Cardiac fibroblast (primary cell): ENCODE data around the gene EPHA6.

ENCODE experiments used
- DNase-seq, 2 donors: peaks; one replicate each; pipeline versions ENCODE4 v3.0.0 to v3.0.0-alpha.2; 2010; ENCODE audit warnings: low read depth in 2 of 2
- H3K4me3 ChIP-seq, 2 donors: replicated peaks in 1 of 2; 1 replicate in 1 of 2; 2 replicates in 1 of 2; pipeline ENCODE4 v1.5.1; 2011; ENCODE audit warnings: low read depth in 2 of 2, low read length in 2 of 2, mild to moderate bottlenecking in 2 of 2, moderate library complexity in 1 of 2
- CTCF ChIP-seq: IDR thresholded peaks from one replicate; pipeline ENCODE4 v1.5.1; 2011; ENCODE audit warnings: low read depth, mild to moderate bottlenecking, low read length, inconsistent platforms

EPHA6 gene

GRCh38 chr3:97105989-97106651 lies 291.7 kb downstream of the EPHA6 start:
- TF ChIP-seq CTCF = no peak
- DNase-seq = no peak
- no peak overlapping the region for H3K4me3 ChIP-seq

GRCh38 chr3:97106652-97106989 lies 292.2 kb downstream of the EPHA6 start:
- no peak overlapping the region for H3K4me3 ChIP-seq
- no peak for DNase-seq
- TF ChIP-seq CTCF = no peak

GRCh38 chr3:97108136-97108535 lies 293.7 kb downstream of the EPHA6 start:
- DNase-seq = no peak
- TF ChIP-seq CTCF = no peak
- H3K4me3 ChIP-seq = no peak overlapping the region

- no peak for DNase-seq
- TF ChIP-seq CTCF = no peak
Observed at GRCh38 chr3:97111244-97111643, 296.9 kb downstream of the EPHA6 start.

GRCh38 chr3:97121386-97121785 lies 307.0 kb downstream of the EPHA6 start:
- H3K4me3 ChIP-seq = no peak overlapping the region
- no peak for TF ChIP-seq CTCF
- no peak for DNase-seq

More at GRCh38 chr3:97111244-97111643, 296.9 kb downstream of the EPHA6 start:
- no peak overlapping the region for H3K4me3 ChIP-seq

- H3K4me3 ChIP-seq = no peak overlapping the region
- TF ChIP-seq CTCF = no peak
- DNase-seq = no peak
Observed at GRCh38 chr3:97125902-97126499, 311.6 kb downstream of the EPHA6 start.

GRCh38 chr3:97131476-97131875 lies 317.1 kb downstream of the EPHA6 start:
- DNase-seq = no peak
- H3K4me3 ChIP-seq = no peak overlapping the region
- TF ChIP-seq CTCF = no peak
